Adrenal gland (tissue), 12 donors: ENCODE measurements around the gene TMEM156. TPM values are rescaled to one million over a fixed set of nuclear protein-coding genes. Genes with fewer than 3 reads are reported as not detected.

Experiments
- DNase-seq, 7 donors: peaks; one replicate each; pipeline ENCODE4 v3.0.0-alpha.2; 2019 to 2020
- H3K27ac ChIP-seq, 5 donors: fragments of 200-600 bp; sonication (generic) in 4 of 5; 1 replicate in 3 of 5; 2 replicates in 2 of 5; pipeline versions ENCODE4 v1.5.1 to v1.8.0; 2016 to 2020; ENCODE audit warnings: mild to moderate bottlenecking in 1 of 5
- H3K27me3 ChIP-seq: fragments of 200-600 bp; 2 replicates; pipeline ENCODE4 v1.8.0; 2021
- H3K36me3 ChIP-seq, 2 donors: fragments of 200-600 bp; replicated peaks in 1 of 2; 1 replicate in 1 of 2; 2 replicates in 1 of 2; pipeline versions ENCODE4 v1.5.1 to v1.8.0; 2018 to 2022
- H3K4me1 ChIP-seq, 2 donors: fragments of 200-600 bp; replicated peaks in 1 of 2; 1 replicate in 1 of 2; 2 replicates in 1 of 2; pipeline versions ENCODE4 v1.5.1 to v1.8.0; 2018 to 2021
- H3K4me3 ChIP-seq, 4 donors: fragments of 200-600 bp; sonication (generic) in 3 of 4; one replicate each; pipeline ENCODE4 v1.5.1; 2016 to 2018
- H3K9me3 ChIP-seq, 3 donors: fragments of 200-600 bp; sonication (generic) in 1 of 3; replicated peaks in 1 of 3; 1 replicate in 2 of 3; 2 replicates in 1 of 3; pipeline versions ENCODE4 v1.5.1 to v1.8.0; 2016 to 2021
- CTCF ChIP-seq, 6 experiments: fragments of 450-650 bp in 4 of 6; fragments of 200-600 bp in 2 of 6; sonication (generic) in 1 of 6; IDR thresholded peaks; 1 replicate in 5 of 6; 2 replicates in 1 of 6; pipeline versions ENCODE4 v1.5.1 to v1.8.0; 2016 to 2021; ENCODE audit warnings: antibody characterized with exemption in 6 of 6, mild to moderate bottlenecking in 2 of 6, moderate library complexity in 1 of 6
- POLR2A ChIP-seq, 2 donors: fragments of 450-650 bp; IDR thresholded peaks; one replicate each; pipeline ENCODE4 v1.6.1; 2017; ENCODE audit warnings: antibody characterized with exemption in 2 of 2, mild to moderate bottlenecking in 2 of 2, moderate library complexity in 1 of 2
- WGBS, 4 donors: extraction: QIAGEN DNeasy Blood & Tissue Kit in 2 of 4; methylation state at CpG; one replicate each; pipeline versions ENCODE4 v1.1.5 to v1.1.7; 2013 to 2017; 5-methylcytosine and 5-hydroxymethylcytosine counted together
- intact Hi-C, 2 donors: fragments of 100-400 bp; cut with DNase I; formaldehyde crosslinking; loops; one replicate each; pipeline versions ENCODE4 v1.14.1 to v1.15.0; 2022 to 2023
- polyA plus RNA-seq, 3 donors: library from polyadenylated mRNA; stranded (reverse); fragments of 200-250 nt in 2 of 3; fragments of 350-450 nt in 1 of 3; fragmentation: Illumina TruSeq in 1 of 3; extraction: RNeasy Lipid Tissue Mini Kit (QIAGEN cat#74804) in 1 of 3; gene quantifications; one replicate each; pipeline ENCODE4 v1.2.3, GENCODE V29; 2013 to 2014
- total RNA-seq, 9 donors: library from RNA; depleted of rRNA in 4 of 9; stranded (reverse); fragments of >200 nt in 4 of 9; fragments of 120-200 nt in 1 of 9; fragmentation: NEBNext Ultra II Directional in 1 of 9; extraction: Animal tissue kit (Norgen Biotek cat#: 25700) in 1 of 9; gene quantifications; one replicate each; pipeline versions ENCODE4 v1.1.0 to v1.2.4, GENCODE V29; 2013 to 2023
- donor health status: healthy with polysubstance abuse.
- donor health status: Bipolar disorder and iron deficiency.
- donor health status: DM: yes; HTN: yes; CAD: no.
- donor health status: DM: no; HTN: no; CAD: no.
- donor health status: DM: no; HTN: no; CAD: no.
- donor health status: DM: yes; HTN: yes; CAD: no.

TMEM156 gene
- total and polyA plus RNA-seq, 12 donors: 0.29 to 4.1 (median 0.88) TPM; not detected in 2

DNA sequence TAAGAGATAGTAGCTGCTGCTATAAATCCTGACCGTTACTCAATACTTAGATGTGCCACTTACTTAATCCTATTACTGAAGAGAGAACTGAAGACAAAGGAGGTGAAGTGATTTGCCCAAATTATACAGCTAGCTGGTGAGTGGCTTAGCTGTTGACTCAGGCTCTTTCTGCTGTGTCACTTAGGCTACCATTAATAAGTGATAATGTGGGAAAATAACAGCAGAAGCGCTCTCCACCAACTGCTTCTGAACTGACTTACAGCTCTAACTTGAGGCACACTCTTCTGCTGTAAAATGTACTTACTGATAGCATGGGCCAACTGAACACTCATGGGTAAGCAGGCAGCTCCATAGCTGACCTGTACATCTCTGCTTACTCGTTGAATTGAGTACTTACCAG is 22.3 kb upstream of the TMEM156 start:
- Histone ChIP-seq H3K27ac (no peak overlapping the region), H3K4me1 (no peaks in the 10 kb centered on the region), H3K9me3 (no peaks in the 10 kb centered on the region), H3K27me3 (no peaks in the 10 kb centered on the region), H3K36me3 (no peaks in the 10 kb centered on the region), H3K4me3 (no peak overlapping the region)
- intact Hi-C loops: no loop called here
- no peak for TF ChIP-seq POLR2A (IDR thresholded peaks at IDR 0.05)
- no peak for TF ChIP-seq CTCF (IDR thresholded peaks at IDR 0.05)
- DNase-seq: no peak
- 85 to 90% (median 87%) methylated on average over 3 of the region's 3 CpGs for WGBS, 4 donors

DNA sequence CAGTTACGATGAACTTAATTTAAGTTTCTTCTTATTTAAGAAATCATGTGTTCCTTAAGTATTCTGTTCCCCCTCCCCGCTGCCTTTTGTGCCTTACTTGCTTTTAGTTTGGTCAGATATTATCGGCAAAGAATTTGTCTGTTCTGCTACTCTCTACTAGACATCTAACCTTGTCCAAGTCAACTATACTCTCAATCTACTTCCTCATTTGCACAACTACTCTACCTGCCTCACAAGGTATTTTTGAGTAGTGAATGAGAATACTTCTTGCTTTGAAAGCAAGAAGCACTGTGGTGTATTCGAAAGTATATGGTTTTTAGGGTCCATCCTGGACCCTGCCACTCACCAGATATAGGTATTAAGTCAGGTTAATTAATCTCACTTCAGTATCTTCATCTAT is 21.8 kb upstream of the TMEM156 start:
- no peak for DNase-seq
- H3K27me3 ChIP-seq: no peaks in the 10 kb centered on the region
- intact Hi-C loops: no loop called here
- H3K4me3 ChIP-seq: no peak overlapping the region
- 88 to 94% (median 93%) methylated on average over 4 of the region's 4 CpGs for WGBS, 4 donors
- H3K4me1 ChIP-seq: no peaks in the 10 kb centered on the region
- H3K36me3 ChIP-seq: no peaks in the 10 kb centered on the region
- no peak overlapping the region for H3K27ac ChIP-seq
- TF ChIP-seq CTCF (IDR thresholded peaks at IDR 0.05): no peak
- no peak for TF ChIP-seq POLR2A (IDR thresholded peaks at IDR 0.05)
- H3K9me3 ChIP-seq: no peaks in the 10 kb centered on the region

DNA sequence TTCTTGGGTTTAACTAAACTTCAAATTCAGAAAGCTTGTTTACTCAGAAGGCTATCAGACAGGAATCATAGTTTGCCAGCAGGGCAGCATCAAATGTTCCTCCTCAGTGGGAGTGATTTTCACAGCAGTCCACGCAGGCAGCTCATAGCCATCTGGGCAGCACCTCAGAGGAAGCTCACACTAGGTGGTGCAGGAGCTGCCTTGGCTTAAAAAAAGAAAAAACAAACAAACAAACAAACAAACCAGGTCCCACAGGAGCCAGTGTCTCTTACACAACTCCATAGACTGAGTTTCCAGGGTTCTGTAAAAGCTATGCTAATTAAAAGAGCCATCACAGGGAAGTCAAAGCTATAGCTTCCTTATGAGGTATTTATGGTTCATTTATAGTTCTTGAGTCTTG is 19.3 kb upstream of the TMEM156 start:
- Histone ChIP-seq H3K4me3 (no peak overlapping the region), H3K27ac (no peak overlapping the region), H3K36me3 (no peaks in the 10 kb centered on the region), H3K9me3 (no peaks in the 10 kb centered on the region), H3K27me3 (no peaks in the 10 kb centered on the region), H3K4me1 (peaks cover 13 to 20% of the 10 kb centered on the region in 2 donors)
- 73 to 88% (median 86%) methylated on average over 1 of the region's 1 CpG for WGBS, 4 donors
- TF ChIP-seq POLR2A (IDR thresholded peaks at IDR 0.05) (no peak), CTCF (IDR thresholded peaks at IDR 0.05) (no peak)
- no peak for DNase-seq
- intact Hi-C loops: no loop called here

GRCh38 chr4:39050590-39050989 is 18.4 kb upstream of the TMEM156 start:
- Histone ChIP-seq H3K9me3 (no peaks in the 10 kb centered on the region), H3K27me3 (no peaks in the 10 kb centered on the region), H3K27ac (no peak overlapping the region), H3K4me3 (no peak overlapping the region), H3K4me1 (peaks cover 16 to 27% of the 10 kb centered on the region in 2 donors), H3K36me3 (no peaks in the 10 kb centered on the region)
- WGBS, 4 donors: 78 to 91% (median 88%) methylated on average over 2 of the region's 2 CpGs
- no peak for DNase-seq
- intact Hi-C loops: no loop called here
- TF ChIP-seq POLR2A (IDR thresholded peaks at IDR 0.05): no peak
- no peak for TF ChIP-seq CTCF (IDR thresholded peaks at IDR 0.05)
